GM19395 (cell line): Measurements from ENCODE around the gene LYRM1.
"Not testable (repeated sequence)": the region's sequence is repeated elsewhere in the genome, so short reads cannot be mapped to it uniquely, and the experiment has no call there.

Experiments
- ATAC-seq: cut with Tn5 transposase; IDR thresholded peaks from one replicate; pipeline ENCODE4 v1.9.1; 2021; ENCODE audit warnings: mild to moderate bottlenecking, moderate library complexity; ENCODE audit not compliant: unreplicated experiment

LYRM1 gene

DNA sequence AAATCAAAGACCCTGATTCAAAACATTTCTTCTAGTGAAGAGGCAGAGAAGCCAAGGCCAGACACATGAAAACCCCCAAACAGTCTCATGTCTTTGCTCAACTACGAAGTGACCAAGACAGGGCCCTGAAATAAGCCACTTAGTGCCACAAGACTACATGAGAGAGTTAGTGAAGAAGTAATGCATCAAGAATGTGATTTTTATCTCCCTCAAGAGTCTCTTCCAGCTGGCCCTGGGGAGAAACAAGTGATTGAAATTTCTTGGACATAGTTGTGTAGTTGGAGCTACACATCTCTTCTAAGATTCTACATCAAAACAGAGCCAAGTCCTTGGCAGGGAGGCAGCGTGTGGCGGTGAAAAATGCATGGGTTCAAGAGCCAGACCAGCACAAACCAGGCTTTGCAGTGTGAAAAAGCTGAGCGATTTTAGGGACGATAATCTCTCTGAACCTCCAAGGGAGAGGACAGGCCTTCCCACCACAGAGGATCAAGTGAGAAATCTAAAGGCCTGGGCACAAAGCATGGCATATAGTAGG lies 30.6 kb downstream of the LYRM1 start:
- no peak for ATAC-seq

DNA sequence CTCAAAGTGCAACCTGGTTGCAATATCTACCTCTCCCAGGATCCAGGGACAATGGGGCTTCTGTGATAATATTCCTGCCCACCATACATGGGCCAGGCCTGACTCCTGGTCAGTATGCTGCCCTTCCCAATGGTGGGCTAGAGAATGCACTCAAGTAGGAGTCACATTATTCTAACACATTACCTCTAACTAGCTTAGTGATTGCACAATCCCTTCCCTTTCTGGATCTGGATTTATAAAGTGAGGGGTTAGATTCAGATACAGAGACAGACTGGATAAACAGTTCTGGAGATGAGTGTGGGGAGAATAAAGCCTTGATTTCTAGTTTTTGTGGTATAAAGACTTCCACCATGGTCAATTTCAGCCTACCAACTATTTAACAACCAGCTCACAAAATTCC lies 33.0 kb downstream of the LYRM1 start:
- no peak for ATAC-seq

DNA sequence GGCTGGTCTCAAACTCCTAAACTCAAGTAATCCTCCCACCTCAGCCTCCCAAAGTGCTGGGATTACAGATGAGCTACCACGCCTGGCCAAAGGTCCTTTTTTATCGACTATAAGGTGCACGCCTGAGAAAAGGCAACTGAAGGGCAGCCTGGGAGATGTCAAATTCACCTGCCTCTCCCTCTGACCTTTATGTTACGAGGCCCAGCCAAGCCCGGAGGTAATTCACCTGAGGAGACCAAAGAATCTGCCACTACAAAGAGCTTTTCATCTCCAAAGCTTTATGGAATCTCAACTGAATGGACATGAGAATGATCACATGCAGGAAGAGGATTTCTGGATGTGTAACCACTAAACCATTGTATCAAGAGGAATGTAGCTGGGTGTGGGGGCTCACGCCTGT lies 37.2 kb downstream of the LYRM1 start:
- no peak for ATAC-seq

DNA sequence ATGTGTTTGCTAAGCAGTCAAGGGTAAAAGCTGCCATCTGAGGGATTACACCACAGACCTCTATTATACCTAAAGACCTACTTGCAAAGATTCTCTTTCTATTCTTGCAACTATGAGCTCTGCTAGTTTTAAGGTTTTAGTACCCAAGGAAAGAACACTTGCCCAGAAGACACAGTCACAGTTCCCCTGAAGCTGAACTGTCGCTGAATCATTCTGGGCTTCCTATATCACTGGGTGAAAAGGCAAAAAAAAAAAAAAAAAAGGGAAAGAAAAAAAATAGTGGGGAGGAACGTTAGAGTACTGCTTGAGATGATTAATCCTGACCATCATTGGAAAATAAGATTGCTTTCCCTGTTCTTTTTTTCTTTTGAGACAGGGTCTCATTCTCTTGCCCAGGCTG lies 37.9 kb downstream of the LYRM1 start:
- no peak for ATAC-seq

DNA sequence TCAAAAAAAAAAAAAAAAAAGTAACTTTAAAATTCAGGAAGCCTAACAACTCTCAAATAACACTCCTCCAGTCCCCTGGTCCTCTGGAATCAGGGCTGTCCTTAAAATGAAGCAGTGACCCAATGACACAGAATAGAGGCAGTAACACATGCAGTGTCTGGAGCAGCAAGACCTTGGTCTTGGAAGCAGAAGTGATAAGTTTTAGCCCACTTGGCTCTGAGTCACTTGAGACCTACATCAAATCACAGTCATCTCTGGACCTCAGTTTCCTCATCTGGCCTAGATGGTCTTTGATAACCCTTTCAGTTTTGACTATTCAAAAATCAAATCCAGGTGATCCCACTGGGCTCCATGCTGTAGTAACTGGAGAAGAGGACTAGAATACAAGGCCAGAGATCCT lies 39.0 kb downstream of the LYRM1 start:
- ATAC-seq, result no peak

DNA sequence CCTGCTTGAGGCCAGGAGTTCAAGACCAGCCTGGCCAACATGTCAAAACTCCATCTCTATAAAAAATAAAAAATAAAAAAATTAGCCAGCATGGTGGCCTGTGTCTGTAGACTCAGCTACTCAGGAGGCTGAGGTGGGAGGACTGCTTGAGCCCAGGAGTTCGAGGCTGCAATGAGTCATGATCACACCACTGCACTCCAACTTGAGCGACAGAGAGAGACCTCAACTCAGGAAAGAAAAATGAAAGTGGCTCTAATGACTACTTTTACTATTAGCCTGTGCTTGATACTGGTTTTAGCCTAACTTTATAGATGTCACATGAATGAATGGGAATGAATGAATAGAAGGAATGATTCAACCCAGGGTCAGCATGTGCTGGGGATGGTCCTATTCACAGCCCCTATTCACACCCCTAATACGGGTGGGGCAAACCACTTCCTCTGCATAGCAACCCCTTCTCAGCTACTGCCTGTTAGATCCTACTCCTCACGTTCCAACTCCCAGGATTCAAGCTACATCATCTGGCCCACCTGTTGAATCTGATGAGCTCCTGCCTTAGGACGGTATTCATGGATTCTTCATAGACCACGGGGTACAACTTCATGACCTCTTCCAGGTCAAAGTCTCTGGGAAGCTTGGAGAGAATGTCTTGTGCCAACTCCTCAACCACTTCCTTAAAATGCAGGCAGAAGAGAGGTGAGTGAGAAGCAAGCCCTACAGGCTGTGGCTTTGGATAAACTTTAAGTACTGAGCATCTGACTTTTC lies 40.5 kb downstream of the LYRM1 start:
- ATAC-seq, result no peak

DNA sequence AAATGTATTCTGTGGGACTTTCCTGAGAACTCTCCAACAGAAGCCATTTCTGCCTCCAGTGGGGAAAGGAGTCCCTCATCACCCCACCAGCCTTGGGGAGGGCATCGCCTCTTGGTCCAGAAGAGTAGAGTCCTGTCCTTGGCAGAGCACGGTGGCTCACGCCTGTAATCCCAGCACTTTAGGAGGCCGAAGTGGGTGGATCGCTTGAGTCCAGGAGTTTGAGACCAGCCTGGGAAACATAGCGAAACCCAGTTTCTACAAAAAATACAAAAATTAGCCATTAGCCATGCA lies 41.0 kb downstream of the LYRM1 start:
- no peak for ATAC-seq

DNA sequence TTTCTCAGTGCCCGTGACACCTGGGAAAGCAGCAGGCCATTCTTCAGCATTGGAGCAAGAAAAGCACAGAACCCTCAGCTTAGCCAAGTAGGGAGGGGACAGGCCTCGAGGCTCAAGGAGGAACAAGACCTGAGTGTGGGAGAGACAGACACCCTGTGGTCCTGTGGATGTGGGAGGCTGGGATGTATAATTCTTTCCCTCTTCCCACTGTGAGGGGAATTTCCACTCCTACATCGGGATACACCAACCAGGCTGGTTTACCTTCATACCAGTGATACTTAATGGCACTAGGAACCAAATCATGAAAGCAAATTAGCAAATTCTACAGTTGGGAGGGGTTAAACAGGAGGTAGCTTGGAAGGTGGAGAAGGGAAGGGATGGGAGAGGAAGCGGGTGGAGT lies 41.7 kb downstream of the LYRM1 start:
- ATAC-seq, result no peak

DNA sequence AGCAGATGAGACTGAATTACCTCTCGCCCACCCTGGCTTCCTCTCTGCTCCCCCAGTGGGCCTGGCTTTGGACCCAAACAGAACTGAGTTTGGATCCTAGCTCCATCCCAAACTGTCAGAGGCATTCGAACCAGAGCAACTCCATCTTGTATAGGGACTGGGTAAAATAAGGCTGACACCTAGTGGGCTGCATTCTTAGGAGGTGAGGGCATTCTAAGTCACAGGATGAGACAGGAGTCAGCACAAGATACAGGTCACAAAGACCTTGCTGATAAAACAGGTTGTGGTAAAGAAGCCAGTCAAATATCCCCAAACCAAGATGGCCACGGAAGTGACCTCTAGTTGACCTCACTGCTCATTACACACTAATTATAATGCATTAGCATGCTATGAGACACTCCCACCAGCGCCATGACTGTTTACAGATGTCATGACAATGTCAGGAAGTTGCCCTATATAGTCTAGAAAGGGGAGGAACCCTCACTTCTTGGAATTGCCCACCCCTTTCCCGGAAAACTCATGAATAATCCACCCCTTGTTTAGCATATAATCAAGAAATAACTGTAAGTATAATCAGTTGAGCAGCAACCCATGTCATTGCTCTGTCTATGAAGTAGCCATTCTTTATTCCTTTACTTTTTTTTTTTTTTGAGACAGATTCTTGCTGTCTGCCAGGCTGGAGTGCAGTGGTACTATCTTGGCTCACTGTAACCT lies 44.4 kb downstream of the LYRM1 start:
- ATAC-seq, result no peak

DNA sequence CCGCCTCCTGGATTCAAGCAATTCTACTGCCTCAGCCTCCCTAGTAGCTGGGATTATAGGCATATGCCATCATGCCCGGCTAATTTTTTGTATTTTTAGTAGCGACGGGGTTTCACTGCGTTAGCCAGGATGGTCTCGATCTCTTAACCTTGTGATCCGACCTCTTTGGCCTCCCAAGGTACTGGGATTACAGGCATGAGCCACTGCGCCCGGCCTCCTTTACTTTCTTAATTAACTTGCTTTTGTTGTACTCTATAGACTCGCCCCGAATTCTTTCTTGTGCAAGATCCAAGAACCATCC lies 45.0 kb downstream of the LYRM1 start:
- not testable (repeated sequence) for ATAC-seq

DNA sequence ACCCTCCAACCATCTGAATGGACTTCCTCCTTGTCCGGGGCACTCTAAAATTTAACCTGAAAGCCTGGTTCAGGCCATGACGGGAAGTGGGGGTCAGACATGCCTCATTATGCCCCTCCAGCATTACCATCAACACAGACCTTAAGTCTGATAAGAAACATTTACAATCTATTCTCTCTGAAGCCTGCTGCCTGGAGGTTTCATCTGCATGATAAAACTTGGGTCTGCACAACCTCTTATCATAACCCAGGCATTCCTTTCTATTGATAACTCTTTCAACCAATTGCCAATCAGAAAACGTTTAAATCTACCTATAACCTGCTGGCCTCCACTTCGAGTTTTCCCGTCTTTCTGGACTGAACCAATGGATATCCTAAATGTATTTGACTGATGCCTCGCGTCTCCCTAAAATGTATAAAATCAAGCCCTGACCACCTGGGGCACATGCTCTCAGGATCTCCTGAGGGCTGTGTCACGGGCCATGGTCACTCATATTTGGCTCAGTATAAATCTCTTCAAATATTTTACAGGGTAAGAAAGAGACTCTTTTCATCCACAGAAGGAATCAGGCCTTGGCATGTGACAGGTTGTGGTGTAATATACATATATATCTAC lies 45.6 kb downstream of the LYRM1 start:
- no peak for ATAC-seq

DNA sequence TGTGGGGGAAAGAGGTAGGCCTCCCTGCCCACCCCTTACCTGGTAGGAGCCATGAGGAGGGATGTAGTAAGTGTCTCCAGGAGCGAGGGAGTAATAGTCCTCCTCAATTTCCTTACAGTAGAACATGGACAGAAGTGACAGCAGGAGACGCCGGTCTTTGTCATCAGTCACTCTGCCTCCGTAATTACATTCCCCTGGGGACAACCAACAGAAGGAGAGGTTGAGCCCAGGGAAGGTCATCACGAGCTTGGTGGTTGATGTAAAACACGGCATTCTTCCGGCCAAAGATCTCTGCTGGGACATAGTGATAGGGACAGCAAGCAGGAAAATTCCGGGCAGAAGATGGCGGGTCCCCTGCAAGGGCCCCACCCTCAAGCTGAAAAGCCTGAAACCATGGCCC lies 47.9 kb downstream of the LYRM1 start:
- ATAC-seq, result no peak

DNA sequence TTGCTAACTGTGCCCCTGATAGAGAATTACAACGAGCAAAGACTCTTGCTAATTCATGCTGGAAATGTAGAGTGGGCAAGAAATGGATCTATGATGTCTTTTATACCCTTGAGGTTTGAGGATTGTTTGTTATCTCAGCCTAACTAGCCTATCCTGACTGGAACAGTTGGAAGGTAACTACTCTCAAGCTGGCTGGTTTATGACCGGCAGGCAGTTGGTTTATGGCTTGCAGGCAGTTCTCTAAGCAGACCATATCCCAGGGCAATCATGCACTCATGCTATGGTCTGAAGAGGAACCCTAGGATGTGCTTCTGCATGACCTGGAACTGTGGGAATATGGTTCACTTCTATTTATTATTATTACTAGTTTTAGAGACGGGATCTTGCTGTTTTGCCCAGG lies 49.1 kb downstream of the LYRM1 start:
- ATAC-seq, result no peak

DNA sequence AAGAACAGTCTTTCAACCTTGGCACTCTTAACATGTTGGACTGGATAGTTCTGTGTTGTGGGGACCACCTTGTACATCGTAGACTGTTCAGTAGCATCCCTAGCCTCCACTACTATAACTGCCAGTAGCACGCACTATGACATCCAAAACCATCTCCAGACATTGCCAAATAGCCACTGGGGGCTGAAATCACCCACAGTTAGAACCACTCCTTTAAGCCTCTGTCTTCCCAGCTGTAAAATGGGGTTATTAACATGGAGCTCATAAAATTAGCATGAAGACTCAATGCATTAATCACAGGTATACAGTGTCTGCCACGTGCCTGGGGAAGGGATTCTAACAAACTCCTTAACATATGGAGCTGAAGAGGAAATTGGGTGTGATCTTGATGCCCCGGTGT lies 49.7 kb downstream of the LYRM1 start:
- ATAC-seq, result no peak

DNA sequence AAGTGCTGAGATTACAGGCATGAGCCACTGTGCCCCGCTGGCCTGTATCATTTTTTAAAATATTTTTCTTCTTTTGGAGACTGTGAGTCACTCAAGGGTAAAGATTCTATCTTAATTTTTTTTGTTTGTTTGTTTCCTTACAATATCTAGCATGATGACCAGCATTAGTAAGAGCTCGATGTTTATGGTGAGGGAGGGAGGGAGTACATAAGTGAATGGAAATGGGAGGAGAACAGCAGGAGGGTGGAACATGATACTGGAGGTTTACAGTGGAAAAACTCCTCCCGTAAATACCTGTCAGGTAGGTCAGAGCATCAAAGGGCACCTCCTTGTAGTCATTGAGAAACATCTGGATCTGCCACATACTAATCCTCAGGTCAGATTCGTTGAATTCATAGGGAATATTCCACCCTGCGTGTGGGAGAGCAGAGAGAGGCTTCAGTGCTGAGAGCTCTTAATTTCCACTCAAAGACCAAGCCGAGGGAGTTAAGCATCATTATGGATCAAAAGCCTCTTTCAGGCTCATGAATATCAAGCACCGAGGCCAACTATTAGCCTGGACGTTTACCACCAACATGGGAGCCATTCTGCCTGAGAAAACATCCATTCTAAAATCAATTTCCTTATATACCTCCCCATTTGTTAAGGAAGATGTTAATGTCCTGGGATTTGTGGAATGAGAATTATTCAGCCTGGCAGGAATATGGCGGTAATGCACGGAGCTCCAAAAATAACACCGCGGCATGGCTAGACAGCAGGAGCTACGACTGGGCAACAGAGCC lies 51.8 kb downstream of the LYRM1 start:
- ATAC-seq, result no peak

DNA sequence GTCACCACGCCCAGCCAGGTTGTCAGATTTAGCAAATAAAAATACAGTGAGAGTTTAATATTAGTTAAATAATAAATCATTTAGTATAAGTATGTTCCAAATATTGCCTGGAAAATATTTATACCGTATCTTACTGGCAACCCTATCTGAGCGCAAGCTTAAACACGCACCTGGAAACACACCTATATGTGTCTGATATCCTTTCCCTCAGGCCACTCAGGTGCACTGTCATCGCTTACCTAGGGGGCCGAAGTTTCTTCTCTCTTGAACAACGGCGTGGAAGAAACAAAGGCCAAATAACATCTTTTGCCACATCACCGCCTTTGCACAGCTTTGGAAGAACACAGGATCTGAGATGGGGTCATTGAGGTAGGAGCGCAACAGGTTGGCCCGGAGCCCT lies 54.0 kb downstream of the LYRM1 start:
- no peak for ATAC-seq

DNA sequence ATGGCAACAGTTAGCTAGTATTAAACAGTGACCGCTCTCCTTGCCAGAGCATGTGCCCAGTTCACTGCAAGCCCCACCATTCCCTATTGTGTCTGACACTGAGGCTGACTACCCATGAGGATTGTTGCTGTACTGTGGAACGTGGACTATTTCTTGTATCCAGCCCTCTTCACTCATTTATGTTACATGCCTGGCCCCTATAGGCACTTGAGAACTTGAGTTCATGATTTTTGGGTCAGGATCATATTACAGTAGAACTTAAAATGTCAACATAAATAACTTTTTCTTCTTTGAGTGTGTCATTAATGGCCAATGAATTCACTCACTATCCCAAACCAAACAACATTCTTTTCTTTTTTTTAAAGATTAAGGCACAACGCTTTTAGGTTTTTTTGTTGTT lies 55.7 kb downstream of the LYRM1 start:
- no peak for ATAC-seq

DNA sequence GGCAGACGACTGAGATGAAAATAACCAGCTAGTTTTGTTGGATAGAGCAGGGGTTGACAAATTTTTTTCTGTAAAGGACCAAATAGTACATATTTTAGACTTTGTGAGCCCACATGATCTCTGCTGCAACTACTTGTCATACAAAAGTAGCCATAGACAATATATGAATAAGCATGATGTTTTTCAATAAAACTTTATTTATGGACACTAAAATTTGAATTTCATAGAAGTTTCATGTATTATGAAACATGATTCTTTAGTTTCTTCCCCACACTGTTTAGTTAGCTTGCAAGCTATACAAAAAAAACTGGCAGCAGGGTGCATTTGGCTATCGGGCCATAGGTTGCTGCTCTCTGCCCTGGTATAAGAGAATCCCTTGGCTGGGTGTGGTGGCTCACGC lies 56.6 kb downstream of the LYRM1 start:
- no peak for ATAC-seq

DNA sequence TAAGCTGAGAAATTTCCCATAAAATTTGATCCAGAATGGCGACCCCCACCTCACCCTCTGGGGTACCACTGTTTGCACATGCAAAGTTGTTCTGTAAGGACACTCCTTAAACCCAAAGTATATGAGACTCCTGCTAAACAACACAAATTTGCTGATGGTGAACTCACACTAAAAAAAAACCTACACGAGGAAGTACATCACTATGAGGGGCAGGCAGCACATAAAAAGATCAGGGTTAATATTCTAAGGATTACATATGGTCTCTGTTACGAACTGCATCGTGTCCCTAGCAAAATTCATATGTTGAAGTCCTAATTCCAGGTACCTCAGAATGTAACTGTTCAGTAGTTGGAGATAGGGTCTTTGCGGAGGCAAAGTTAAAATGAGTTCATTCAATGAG lies 60.3 kb downstream of the LYRM1 start:
- ATAC-seq, result no peak

DNA sequence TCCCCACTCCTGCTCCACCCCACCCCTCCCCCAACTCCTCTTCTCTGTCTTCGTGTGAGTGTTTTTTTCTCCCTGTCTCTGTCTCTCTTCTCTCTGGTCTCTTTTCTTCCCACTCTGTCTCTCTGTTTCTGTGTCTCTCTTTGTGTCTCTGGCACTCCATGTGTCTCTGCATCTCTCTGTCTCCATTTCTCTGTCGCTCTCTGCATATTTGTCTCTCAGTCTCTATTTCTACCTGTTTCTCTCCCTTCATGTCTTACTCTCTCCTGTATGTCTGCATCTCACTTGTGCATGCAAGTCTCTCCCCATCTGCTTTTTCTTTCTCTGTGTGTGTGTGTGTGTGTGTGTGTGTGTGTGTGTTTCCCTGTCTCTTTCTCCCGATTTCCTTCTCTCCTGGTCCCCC lies 68.2 kb downstream of the LYRM1 start:
- no peak for ATAC-seq

DNA sequence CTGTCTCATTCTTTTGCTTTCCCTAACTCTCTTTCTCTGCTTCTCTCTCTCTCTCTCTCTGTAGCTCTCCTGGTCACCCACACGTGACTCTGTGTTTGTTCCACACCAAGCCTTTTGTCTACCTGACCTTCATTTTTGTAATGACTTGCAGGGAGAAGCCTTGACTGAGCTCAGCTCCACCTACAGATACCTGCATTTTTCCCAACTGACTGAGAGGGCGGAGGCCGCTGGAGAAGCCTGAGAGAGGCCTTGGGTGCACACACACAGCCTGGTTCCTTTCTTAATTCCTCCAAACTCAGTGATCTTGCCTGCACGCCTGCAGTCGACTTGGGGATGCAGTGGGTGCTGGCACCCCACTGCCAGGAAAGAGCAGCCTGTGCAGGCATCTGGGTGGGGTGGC lies 68.8 kb downstream of the LYRM1 start:
- ATAC-seq, result no peak

DNA sequence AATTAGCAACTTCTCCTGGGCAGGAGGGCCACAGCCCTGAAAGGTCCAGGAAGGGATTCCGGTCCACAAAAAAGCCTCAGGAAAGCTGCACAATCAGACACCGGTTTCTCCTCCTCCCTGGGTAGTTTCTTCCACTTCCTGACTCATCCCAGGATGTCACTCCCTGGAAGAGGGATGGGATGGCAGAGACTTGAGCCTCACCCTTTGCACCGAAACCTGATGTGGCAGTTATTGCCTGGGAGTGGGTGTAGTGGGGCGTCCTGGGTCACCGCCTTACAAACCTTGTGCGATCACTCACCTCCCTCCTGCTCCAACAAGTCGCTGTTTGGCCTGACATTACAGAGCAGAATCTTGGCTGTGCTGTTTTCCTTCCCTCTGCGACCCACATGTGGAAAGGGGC lies 70.8 kb downstream of the LYRM1 start:
- ATAC-seq, result no peak
